ENCODE results near the gene ZNF3.

DNA sequence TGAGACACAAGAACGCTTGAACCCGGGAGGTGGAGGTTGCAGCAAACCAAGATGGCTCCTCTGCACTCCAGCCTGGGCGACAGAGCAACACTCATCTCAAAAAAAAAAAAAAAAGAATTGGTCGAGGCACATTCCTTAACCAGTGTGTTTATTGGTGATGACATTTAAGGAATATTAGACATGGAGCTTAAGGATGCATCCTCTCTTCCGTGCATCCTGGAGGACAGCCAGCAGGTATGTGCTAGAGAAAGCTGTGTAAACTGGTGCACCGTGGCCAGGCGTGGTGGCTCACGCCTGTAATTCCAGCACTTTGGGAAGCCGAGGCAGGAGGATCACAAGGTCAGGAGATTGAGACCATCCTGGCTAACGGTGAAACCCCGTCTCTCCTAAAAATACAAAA, 54.3 kb downstream of the ZNF3 start:
- TF ChIP-seq CTCF (optimal IDR thresholded peaks at IDR 0.05 in 1 of 3, IDR thresholded peaks at IDR 0.05 in 1 of 3, conservative IDR thresholded peaks at IDR 0.05 in 1 of 3; ENCODE audit: extremely low read depth in 1 of 3, insufficient read depth in 2 of 3, low read length in 3 of 3) (no peak), EZH2 (IDR thresholded peaks at IDR 0.05; ENCODE audit: low read length) (no peak)

Data from keratinocyte (primary cell).